ENCODE results near the gene TSPEAR.

- TF ChIP-seq CTCF (conservative IDR thresholded peaks at IDR 0.05 in 1 of 2, IDR thresholded peaks at IDR 0.05 in 1 of 2; ENCODE audit: low read depth in 1 of 2, low read length in 2 of 2) (no peak), EZH2 (IDR thresholded peaks at IDR 0.05; ENCODE audit: low read length, missing control alignments) (no peak)
Observed at GRCh38 chr21:44533121-44533890, 178.1 kb downstream of the TSPEAR start.

Data from fibroblast of lung (primary cell).